Memory B cell (primary cell): ENCODE data around the gene HLCS.
A peak's percentile ranks its signal among the peaks of the same experiment; 100 is the strongest.
"Not testable (repeated sequence)": the region's sequence is repeated elsewhere in the genome, so short reads cannot be mapped to it uniquely, and the experiment has no call there.

ENCODE experiments used
- ATAC-seq: fragments of 150-1000 bp; cut with Tn5 transposase; 2 replicates; pipeline ENCODE4 v1.10.0; 2021; ENCODE audit warnings: low read depth, mild to moderate bottlenecking, moderate library complexity
- DNase-seq, 2 donors: peaks; one replicate each; pipeline ENCODE4 v3.0.0; 2022; ENCODE audit warnings: low spot score in 2 of 2
- H3K27ac Mint-ChIP-seq: one replicate; pipeline ENCODE4 v1.8.0; 2022; ENCODE audit warnings: mild to moderate bottlenecking, moderate library complexity, mixed read lengths
- H3K27me3 Mint-ChIP-seq: one replicate; pipeline ENCODE4 v1.8.0; 2022; ENCODE audit warnings: mixed read lengths
- H3K36me3 Mint-ChIP-seq: one replicate; pipeline ENCODE4 v1.8.0; 2022; ENCODE audit warnings: mild to moderate bottlenecking, mixed read lengths
- H3K4me1 Mint-ChIP-seq: one replicate; pipeline ENCODE4 v1.8.0; 2022; ENCODE audit warnings: mixed read lengths
- H3K4me3 Mint-ChIP-seq: one replicate; pipeline ENCODE4 v1.8.0; 2022; ENCODE audit warnings: mild to moderate bottlenecking, moderate library complexity, mixed read lengths
- H3K9me3 Mint-ChIP-seq: one replicate; pipeline ENCODE4 v1.8.0; 2022; ENCODE audit warnings: mixed read lengths

Gene HLCS

DNA sequence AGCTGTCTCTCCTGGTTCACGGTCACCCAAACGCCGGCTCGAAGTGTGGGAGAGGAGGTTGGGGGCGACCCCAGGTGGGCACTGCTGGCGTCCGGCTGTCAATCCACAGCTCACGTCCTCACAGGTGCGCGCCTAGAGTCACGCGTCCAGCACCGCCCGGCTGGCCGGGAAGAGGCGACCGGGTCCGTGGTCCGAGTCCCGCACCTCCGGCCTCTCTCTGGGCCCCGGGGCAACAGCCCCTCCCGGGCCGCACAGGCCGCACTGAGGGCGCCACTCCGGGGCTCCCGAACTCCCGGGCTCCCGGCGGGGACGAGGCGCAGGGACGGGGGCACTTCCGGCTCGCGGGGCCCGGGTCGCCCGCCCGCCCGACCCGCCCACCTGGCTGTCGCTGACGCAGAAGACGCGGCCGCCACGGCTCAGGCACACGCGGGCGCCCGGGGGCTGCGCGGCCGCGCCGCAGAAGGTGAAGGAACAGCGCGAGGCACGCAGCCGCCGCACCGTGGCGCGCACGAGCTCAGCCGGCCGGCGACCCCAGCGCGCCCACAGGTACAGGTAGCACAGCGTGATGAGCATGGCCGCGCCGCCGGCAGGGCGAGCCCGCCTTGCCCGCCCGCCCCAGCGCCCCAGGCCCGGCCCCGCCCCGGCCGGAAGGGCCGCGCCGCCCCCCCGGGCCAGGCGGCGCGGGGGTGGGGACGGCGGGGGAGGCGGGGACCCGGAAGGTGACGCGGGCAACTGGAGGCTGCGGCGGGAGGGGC lies at the start of gene HLCS:
Gene HLCS (minus strand): TSS at position 604 of the 755 bp plus-strand sequence. CDS start 31 bp downstream, at position 573.
- peak within 1 kb of the TSS; percentile 90 for H3K27ac Mint-ChIP-seq
- H3K4me1 Mint-ChIP-seq, result peaks cover 9% of the 10 kb centered on the region
- H3K9me3 Mint-ChIP-seq, result no peaks in the 10 kb centered on the region
- H3K27me3 Mint-ChIP-seq, result no peaks in the 10 kb centered on the region
- H3K4me3 Mint-ChIP-seq, result peak within 1 kb of the TSS; percentile 88
- ATAC-seq (peak; percentile 87), DNase-seq (peak; percentile 64 to 78)
- H3K36me3 Mint-ChIP-seq, result no peaks in the 10 kb centered on the region

- no peaks in the 10 kb centered on the region for H3K36me3 Mint-ChIP-seq
- no peaks in the 10 kb centered on the region for H3K9me3 Mint-ChIP-seq
- peaks cover 2% of the 10 kb centered on the region for H3K4me1 Mint-ChIP-seq
- no peak overlapping the region for H3K27ac Mint-ChIP-seq
- peak overlapping the region; percentile 60 for H3K4me3 Mint-ChIP-seq
- H3K27me3 Mint-ChIP-seq, result peaks cover 25% of the 10 kb centered on the region
- DNase-seq (peak; percentile 57 to 60), ATAC-seq (peak; percentile 83)
Measured at GRCh38 chr21:37009740-37010341, 43.4 kb upstream of the HLCS start.

DNA sequence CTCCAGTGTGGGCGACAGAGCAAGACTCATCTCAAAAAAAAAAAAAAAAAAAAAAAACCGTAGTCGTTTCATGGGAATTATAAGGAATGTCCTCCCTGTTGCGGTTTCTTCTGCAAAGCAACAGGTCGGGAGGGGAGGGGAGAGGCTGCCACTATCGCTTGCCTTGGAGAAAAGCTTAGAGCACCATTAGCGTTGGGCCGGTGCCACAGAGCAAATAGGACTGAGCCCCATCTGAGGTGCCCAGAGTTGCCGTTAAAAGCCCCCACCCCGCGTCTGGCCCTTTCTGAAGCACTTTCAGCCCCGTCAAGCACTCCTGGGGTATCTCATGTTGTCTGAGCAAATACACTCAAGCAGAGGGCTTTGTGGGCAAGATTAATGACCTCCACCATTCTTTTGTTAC lies 42.3 kb upstream of the HLCS start:
- ATAC-seq, result no peak
- no peak for DNase-seq
- Mint-ChIP-seq H3K27ac (no peak overlapping the region), H3K9me3 (no peaks in the 10 kb centered on the region), H3K4me1 (peaks cover 2% of the 10 kb centered on the region), H3K4me3 (no peak overlapping the region), H3K27me3 (peaks cover 19% of the 10 kb centered on the region), H3K36me3 (no peaks in the 10 kb centered on the region)

DNA sequence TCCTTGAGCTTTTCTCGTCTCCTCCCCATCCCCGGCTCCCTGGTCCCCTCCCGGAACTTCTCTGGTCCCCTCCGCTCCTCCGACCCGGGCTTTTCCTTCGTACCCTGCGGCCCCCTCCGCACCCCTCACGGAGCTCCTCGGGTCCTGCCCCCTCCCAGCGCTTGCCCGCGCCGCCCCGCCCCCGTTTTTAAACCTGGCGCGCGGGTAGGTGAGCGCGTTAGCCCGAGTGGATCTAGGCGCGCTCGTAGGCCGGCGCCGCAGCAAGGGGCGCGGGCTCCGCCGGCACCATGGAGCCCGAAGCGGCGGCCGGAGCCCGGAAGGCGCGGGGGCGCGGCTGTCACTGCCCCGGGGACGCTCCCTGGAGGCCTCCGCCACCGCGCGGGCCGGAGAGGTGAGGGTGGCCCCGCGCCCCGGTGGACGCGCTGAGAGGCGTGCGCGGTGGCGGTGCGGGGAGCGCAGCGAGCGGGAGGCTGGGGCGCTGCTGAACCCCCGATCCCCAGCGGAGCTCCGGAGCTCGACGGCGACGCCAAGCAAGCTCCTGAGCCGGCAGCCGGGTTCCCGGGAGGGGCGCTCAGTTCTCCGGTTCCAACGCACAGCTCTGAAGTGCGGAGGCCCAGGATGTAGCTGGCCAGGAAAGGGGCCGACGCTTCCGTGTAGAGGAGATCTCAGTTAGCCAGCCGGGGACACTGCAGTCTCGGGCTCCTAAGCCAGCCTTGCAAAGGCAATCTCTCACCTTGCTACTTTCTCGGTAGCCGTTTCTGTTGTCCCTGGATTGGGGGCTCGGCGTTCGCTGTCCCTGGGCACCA lies 40.2 kb upstream of the HLCS start, which contains the start of gene RIPPLY3:
Gene RIPPLY3 (plus strand): TSS at position 217 of the 806 bp plus-strand sequence. CDS start 71 bp downstream, at position 288.
- DNase-seq, result peak in 1 of 2 donors; percentile 22
- peak; percentile 33 for ATAC-seq
- peaks cover 2% of the 10 kb centered on the region for H3K4me1 Mint-ChIP-seq
- H3K36me3 Mint-ChIP-seq, result no peaks in the 10 kb centered on the region
- H3K9me3 Mint-ChIP-seq, result no peaks in the 10 kb centered on the region
- peak within 1 kb of the TSS; percentile 67 for H3K4me3 Mint-ChIP-seq
- peaks cover 11% of the 10 kb centered on the region for H3K27me3 Mint-ChIP-seq
- H3K27ac Mint-ChIP-seq, result no peak within 1 kb of the TSS

- Mint-ChIP-seq H3K27me3 (peaks cover 11% of the 10 kb centered on the region), H3K4me3 (peak overlapping the region; percentile 8), H3K27ac (no peak overlapping the region), H3K4me1 (peaks cover 2% of the 10 kb centered on the region), H3K9me3 (no peaks in the 10 kb centered on the region), H3K36me3 (no peaks in the 10 kb centered on the region)
- DNase-seq, result no peak
- ATAC-seq, result no peak
Measured at GRCh38 chr21:37005548-37006485, 39.3 kb upstream of the HLCS start.

DNA sequence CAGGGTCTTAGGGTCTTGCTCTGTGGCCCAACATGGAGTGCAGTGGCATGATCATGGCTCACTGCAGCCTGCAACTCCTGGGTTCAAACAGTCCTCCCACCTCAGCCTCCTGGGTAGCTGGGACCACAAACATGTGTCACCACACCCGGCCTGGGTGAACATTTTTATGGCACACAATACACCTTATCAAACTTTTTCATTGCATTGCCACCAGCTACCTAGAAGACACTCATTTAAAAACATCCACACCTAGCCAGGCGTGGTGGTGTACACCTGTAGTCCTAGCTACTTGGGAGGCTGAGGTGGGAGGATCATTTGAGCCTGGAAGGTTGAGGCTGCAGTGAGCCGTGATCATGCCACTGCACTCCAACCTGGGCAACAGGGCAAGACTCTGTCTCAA lies 37.4 kb upstream of the HLCS start:
- not testable (repeated sequence) for H3K4me1 Mint-ChIP-seq, H3K9me3 Mint-ChIP-seq, H3K27ac Mint-ChIP-seq, ATAC-seq, H3K36me3 Mint-ChIP-seq, H3K27me3 Mint-ChIP-seq, H3K4me3 Mint-ChIP-seq, DNase-seq

DNA sequence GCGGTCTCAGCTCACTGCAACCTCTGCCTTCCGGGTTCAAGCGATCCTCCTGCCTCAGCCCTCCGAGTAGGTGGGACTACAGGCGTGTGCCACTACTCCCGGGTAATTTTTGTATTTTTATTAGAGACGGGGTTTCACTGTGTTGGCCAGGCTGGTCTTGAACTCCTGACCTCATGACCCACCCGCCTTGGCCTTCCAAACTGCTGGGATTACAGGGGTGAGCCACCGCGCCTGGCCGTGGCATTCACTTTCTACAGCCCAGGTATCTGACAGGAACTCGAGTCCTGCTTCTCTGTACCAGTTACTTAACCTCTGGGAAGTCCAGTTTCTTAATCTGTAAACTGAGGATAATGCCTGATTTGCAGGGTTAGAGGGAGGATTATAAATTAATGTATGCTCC lies 36.4 kb upstream of the HLCS start:
- not testable (repeated sequence) for H3K9me3 Mint-ChIP-seq, H3K4me3 Mint-ChIP-seq, H3K27me3 Mint-ChIP-seq, H3K36me3 Mint-ChIP-seq, H3K4me1 Mint-ChIP-seq, DNase-seq, ATAC-seq, H3K27ac Mint-ChIP-seq

GRCh38 chr21:37001441-37001840 lies 35.0 kb upstream of the HLCS start:
- ATAC-seq, result no peak
- DNase-seq, result no peak
- Mint-ChIP-seq H3K27me3 (no peaks in the 10 kb centered on the region), H3K4me1 (no peaks in the 10 kb centered on the region), H3K27ac (no peak overlapping the region), H3K9me3 (no peaks in the 10 kb centered on the region), H3K36me3 (no peaks in the 10 kb centered on the region), H3K4me3 (no peak overlapping the region)

- Mint-ChIP-seq H3K4me1 (no peaks in the 10 kb centered on the region), H3K27ac (no peak overlapping the region), H3K27me3 (no peaks in the 10 kb centered on the region), H3K4me3 (no peak overlapping the region), H3K36me3 (no peaks in the 10 kb centered on the region), H3K9me3 (no peaks in the 10 kb centered on the region)
- no peak for ATAC-seq
- DNase-seq, result no peak
Measured at GRCh38 chr21:37000381-37000780, 33.9 kb upstream of the HLCS start.

DNA sequence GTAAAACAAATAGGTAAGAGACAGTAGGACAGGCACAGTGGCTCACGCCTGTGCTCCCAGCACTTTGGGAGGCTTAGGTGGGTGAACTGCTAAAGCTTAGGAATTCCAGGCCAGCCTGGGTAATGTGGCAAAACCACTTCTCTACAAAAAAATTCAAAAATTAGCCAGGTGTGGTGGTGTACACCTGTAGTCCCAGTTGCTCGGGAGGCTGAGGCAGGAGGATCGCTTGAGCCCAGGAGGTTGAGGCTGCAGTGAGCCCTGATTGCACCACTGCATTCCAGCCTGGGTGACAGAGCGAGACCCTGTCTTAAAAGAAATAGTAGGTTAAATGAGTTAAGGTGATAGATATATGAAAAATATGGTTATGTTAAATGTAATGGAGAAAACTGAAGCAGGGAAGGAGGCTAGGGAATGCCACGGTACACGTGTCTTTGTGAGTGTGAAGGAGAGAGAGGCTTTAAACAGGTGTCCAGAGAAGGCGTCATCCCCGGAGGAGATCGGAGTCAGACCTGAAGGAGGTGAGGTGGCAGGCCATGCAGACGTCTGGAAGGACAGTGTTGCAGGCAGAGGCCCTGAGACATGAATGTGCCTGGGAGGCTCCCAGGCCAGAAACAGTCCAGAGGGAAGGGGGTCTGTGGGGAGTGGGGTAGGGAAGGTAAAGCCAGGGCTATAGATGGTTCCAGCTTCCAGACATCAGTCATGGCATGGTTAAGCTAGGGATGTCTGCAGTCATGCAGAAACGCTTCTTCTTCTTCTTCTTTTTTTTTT lies 32.8 kb upstream of the HLCS start:
- no peak for DNase-seq
- H3K4me1 Mint-ChIP-seq, result no peaks in the 10 kb centered on the region
- no peaks in the 10 kb centered on the region for H3K27me3 Mint-ChIP-seq
- no peak overlapping the region for H3K4me3 Mint-ChIP-seq
- no peak overlapping the region for H3K27ac Mint-ChIP-seq
- no peak for ATAC-seq
- no peaks in the 10 kb centered on the region for H3K9me3 Mint-ChIP-seq
- H3K36me3 Mint-ChIP-seq, result no peaks in the 10 kb centered on the region

GRCh38 chr21:36995285-36995684 lies 28.8 kb upstream of the HLCS start:
- not testable (repeated sequence) for H3K27ac Mint-ChIP-seq, H3K4me1 Mint-ChIP-seq, H3K36me3 Mint-ChIP-seq, DNase-seq, H3K27me3 Mint-ChIP-seq, H3K4me3 Mint-ChIP-seq, ATAC-seq, H3K9me3 Mint-ChIP-seq

DNA sequence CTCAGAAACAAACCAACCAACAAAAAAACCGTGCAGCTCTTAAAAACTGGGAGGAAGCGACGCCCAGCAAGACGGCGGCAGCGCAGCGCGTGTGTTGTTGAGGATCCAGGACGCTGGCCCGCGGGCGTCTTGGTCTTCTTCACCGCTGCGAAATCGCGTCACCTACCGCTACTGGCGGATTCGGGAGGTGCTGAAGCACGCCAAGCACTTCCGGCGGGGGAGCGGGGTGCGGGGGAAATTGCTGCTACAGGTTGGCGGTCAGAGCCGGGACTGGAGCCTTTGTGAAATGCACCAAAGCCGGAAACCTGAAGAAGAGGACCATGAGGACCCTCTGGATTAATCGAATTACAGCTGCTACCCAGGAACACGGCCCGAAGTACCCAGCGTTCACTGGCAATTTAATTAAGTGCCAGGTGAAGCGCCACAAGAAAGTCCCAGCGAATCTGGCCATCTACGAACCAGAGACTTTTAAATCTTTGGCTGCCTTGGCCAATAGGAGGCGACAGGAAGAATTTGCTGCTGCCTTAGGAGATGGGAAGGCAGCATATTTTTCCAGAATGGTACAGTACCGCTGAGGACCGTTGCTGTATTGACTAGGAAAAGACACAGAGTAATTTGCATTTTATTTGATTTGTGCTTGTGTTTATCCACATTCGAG lies 28.2 kb upstream of the HLCS start:
- H3K36me3 Mint-ChIP-seq, result no peaks in the 10 kb centered on the region
- DNase-seq, result no peak
- no peaks in the 10 kb centered on the region for H3K9me3 Mint-ChIP-seq
- H3K27me3 Mint-ChIP-seq, result no peaks in the 10 kb centered on the region
- no peak overlapping the region for H3K27ac Mint-ChIP-seq
- no peaks in the 10 kb centered on the region for H3K4me1 Mint-ChIP-seq
- H3K4me3 Mint-ChIP-seq, result peak overlapping the region; percentile 24
- no peak for ATAC-seq
